DOHH2 (cell line): ENCODE results near the gene SYNGR1.

ENCODE experiments used
- H3F3A ChIP-seq: fragments of 200-600 bp; sonication (generic), shearing (Covaris generic); 2 replicates; pipeline ENCODE4 v1.6.0; 2016; ENCODE audit warnings: antibody characterized with exemption, mild to moderate bottlenecking; ENCODE audit not compliant: control insufficient read depth, insufficient read depth
- H3K27ac ChIP-seq: fragments of 200-600 bp; sonication (generic); 2 replicates; pipeline ENCODE4 v1.5.1; 2014; ENCODE audit warnings: low read depth, mild to moderate bottlenecking, low read length, moderate library complexity
- H3K27me3 ChIP-seq: fragments of 200-600 bp; sonication (generic); 2 replicates; pipeline ENCODE4 v1.6.1; 2014; ENCODE audit warnings: mild to moderate bottlenecking, low read length, mixed read lengths; ENCODE audit not compliant: control insufficient read depth
- H3K36me3 ChIP-seq: fragments of 200-600 bp; sonication (generic); 2 replicates; pipeline ENCODE4 v1.6.1; 2014; ENCODE audit warnings: mild to moderate bottlenecking, low read length, moderate library complexity, mixed read lengths; ENCODE audit not compliant: control insufficient read depth
- H3K4me1 ChIP-seq: fragments of 200-600 bp; sonication (generic); 2 replicates; pipeline ENCODE4 v1.6.1; 2014; ENCODE audit warnings: mild to moderate bottlenecking, low read length, mixed read lengths; ENCODE audit not compliant: control insufficient read depth
- H3K4me2 ChIP-seq: fragments of 200-600 bp; sonication (generic); 2 replicates; pipeline ENCODE4 v1.6.0; 2014; ENCODE audit warnings: mild to moderate bottlenecking, low read length, moderate library complexity
- H3K4me3 ChIP-seq: fragments of 200-600 bp; sonication (generic); 2 replicates; pipeline ENCODE4 v1.5.1; 2014; ENCODE audit warnings: mild to moderate bottlenecking, low read length, mixed read lengths
- H3K79me2 ChIP-seq: fragments of 200-600 bp; sonication (generic); 2 replicates; pipeline ENCODE4 v1.6.1; 2014; ENCODE audit warnings: mild to moderate bottlenecking, low read length, mixed read lengths; ENCODE audit not compliant: control insufficient read depth
- H3K9me2 ChIP-seq: fragments of 200-600 bp; sonication (generic); replicated peaks from 2 replicates; pipeline ENCODE4 v1.6.1; 2014; ENCODE audit warnings: mild to moderate bottlenecking, low read length, mixed read lengths; ENCODE audit not compliant: control insufficient read depth
- H3K9me3 ChIP-seq: fragments of 200-600 bp; sonication (generic); 2 replicates; pipeline ENCODE4 v1.6.1; 2014; ENCODE audit warnings: antibody characterized with exemption, low read length, mixed read lengths; ENCODE audit not compliant: control insufficient read depth, insufficient read depth
- H4K20me1 ChIP-seq: fragments of 200-600 bp; sonication (generic); 2 replicates; pipeline ENCODE4 v1.6.0; 2014; ENCODE audit warnings: low read depth, mild to moderate bottlenecking, antibody characterized with exemption, low read length, moderate library complexity; ENCODE audit not compliant: control insufficient read depth, insufficient read depth
- CTCF ChIP-seq: fragments of 200-600 bp; sonication (generic); IDR thresholded peaks from one replicate; pipeline ENCODE4 v1.5.1; 2014; ENCODE audit warnings: antibody characterized with exemption, mild to moderate bottlenecking, low read depth, low read length; ENCODE audit not compliant: poor library complexity, severe bottlenecking
- EZH2phosphoT487 ChIP-seq: fragments of 200-600 bp; sonication (generic); IDR thresholded peaks from 2 replicates; pipeline ENCODE4 v1.6.1; 2017; ENCODE audit warnings: borderline replicate concordance, mild to moderate bottlenecking, antibody characterized with exemption, low read length, moderate library complexity, mixed read lengths

The SYNGR1 gene

GRCh38 chr22:39371732-39372131 is 21.9 kb downstream of the SYNGR1 start:
- no peaks in the 10 kb centered on the region for H3K27me3 ChIP-seq
- TF ChIP-seq EZH2phosphoT487 (no peak), CTCF (no peak)
- H3K9me2 ChIP-seq: no peaks in the 10 kb centered on the region
- no peaks in the 10 kb centered on the region for H4K20me1 ChIP-seq
- H3K27ac ChIP-seq: no peak overlapping the region
- H3K4me3 ChIP-seq: no peak overlapping the region
- H3K9me3 ChIP-seq: no peaks in the 10 kb centered on the region
- H3F3A ChIP-seq: no peaks in the 10 kb centered on the region
- H3K4me1 ChIP-seq: peaks cover 8% of the 10 kb centered on the region
- no peaks in the 10 kb centered on the region for H3K79me2 ChIP-seq
- H3K4me2 ChIP-seq: no peak overlapping the region
- no peaks in the 10 kb centered on the region for H3K36me3 ChIP-seq

GRCh38 chr22:39374191-39374590 is 24.4 kb downstream of the SYNGR1 start:
- H3K27ac ChIP-seq: no peak overlapping the region
- H3K4me3 ChIP-seq: no peak overlapping the region
- no peaks in the 10 kb centered on the region for H3K79me2 ChIP-seq
- H3F3A ChIP-seq: no peaks in the 10 kb centered on the region
- H3K9me2 ChIP-seq: no peaks in the 10 kb centered on the region
- H3K36me3 ChIP-seq: no peaks in the 10 kb centered on the region
- no peak overlapping the region for H3K4me2 ChIP-seq
- no peaks in the 10 kb centered on the region for H3K27me3 ChIP-seq
- H3K4me1 ChIP-seq: no peaks in the 10 kb centered on the region
- TF ChIP-seq EZH2phosphoT487 (no peak), CTCF (no peak)
- H4K20me1 ChIP-seq: no peaks in the 10 kb centered on the region
- H3K9me3 ChIP-seq: no peaks in the 10 kb centered on the region

GRCh38 chr22:39374801-39375200 is 25.0 kb downstream of the SYNGR1 start:
- H4K20me1 ChIP-seq: no peaks in the 10 kb centered on the region
- H3K4me3 ChIP-seq: no peak overlapping the region
- H3K9me3 ChIP-seq: no peaks in the 10 kb centered on the region
- no peaks in the 10 kb centered on the region for H3K9me2 ChIP-seq
- no peak for TF ChIP-seq EZH2phosphoT487
- TF ChIP-seq CTCF: no peak
- H3K4me1 ChIP-seq: no peaks in the 10 kb centered on the region
- H3K27me3 ChIP-seq: no peaks in the 10 kb centered on the region
- H3K79me2 ChIP-seq: no peaks in the 10 kb centered on the region
- H3K36me3 ChIP-seq: no peaks in the 10 kb centered on the region
- no peaks in the 10 kb centered on the region for H3F3A ChIP-seq
- H3K4me2 ChIP-seq: no peak overlapping the region
- no peak overlapping the region for H3K27ac ChIP-seq

- Histone ChIP-seq H3K4me2 (no peak overlapping the region), H3K27me3 (no peaks in the 10 kb centered on the region), H3F3A (no peaks in the 10 kb centered on the region), H3K9me2 (no peaks in the 10 kb centered on the region), H3K36me3 (no peaks in the 10 kb centered on the region), H3K4me3 (no peak overlapping the region), H3K9me3 (no peaks in the 10 kb centered on the region), H3K79me2 (no peaks in the 10 kb centered on the region), H4K20me1 (no peaks in the 10 kb centered on the region), H3K4me1 (no peaks in the 10 kb centered on the region), H3K27ac (no peak overlapping the region)
- TF ChIP-seq CTCF: no peak
- no peak for TF ChIP-seq EZH2phosphoT487
These were observed 25.9 kb downstream of the SYNGR1 start for GRCh38 chr22:39375646-39376045.
